Cardiac atrium fibroblast (primary cell): ENCODE results near the gene HCCS. TPM values are rescaled to one million over a fixed set of nuclear protein-coding genes. Genes with fewer than 3 reads are reported as not detected.

Source experiments
- total RNA-seq: library from RNA; depleted of rRNA; stranded (reverse); fragments of >200 nt; gene quantifications from 2 replicates; pipeline ENCODE4 v1.2.3, GENCODE V29; 2015

HCCS gene
- 14.6 and 17.3 TPM in 2 replicates for total RNA-seq

GRCh38 chrX:11111037-11111851 is at the start of gene HCCS:
Gene HCCS (plus strand): TSS chrX:11111332. CDS start chrX:11112061, 729 bp downstream.

Other genes starting within 250 kb of the HCCS start
- gene AMELX, start 182.1 kb downstream of the HCCS start, total RNA-seq: not detected in 2 replicates